ENCODE measurements around the gene SCAMP1.
"Not testable (repeated sequence)": the region's sequence is repeated elsewhere in the genome, so short reads cannot be mapped to it uniquely, and the experiment has no call there.

Gene SCAMP1

DNA sequence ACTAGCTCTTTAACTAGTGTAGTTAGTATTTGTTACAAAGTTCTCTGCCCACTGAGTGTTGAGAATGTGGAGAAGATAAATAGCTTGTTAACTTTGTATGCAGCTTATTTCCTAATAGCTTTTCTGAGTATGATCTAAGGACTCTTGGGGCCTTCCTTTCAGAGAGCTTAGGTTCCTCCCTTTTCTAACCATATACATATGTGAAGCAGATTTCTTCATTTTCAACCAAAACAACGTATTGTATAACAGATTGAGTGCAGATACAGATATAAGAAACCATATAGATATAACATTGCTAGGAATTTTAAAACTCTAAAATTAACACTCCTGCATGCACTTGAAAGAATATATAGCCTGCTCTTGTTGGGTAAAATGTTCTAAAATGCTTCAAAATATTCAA, 70.4 kb downstream of the SCAMP1 start:
- DNase-seq, result no peak

DNA sequence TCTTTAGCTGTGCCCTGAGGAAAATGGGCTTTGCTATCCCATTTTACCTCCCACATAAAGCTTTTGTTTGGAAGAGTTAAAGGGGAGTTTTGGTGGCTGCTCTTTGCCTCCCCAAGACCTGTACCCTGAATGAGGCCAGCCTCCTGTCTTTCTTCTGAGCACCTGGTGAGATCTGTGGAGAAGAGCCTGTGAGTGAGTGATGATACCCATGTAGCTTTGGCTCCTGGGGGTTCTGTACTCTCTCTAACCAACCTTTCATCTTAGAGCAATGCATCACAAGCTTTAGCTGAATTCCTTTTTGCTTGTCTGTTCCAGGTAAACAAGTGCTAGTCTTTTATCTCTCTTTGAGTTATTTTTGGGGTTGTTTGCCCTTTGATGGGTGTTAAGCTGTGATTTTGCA, 73.6 kb downstream of the SCAMP1 start:
- no peak for DNase-seq

DNA sequence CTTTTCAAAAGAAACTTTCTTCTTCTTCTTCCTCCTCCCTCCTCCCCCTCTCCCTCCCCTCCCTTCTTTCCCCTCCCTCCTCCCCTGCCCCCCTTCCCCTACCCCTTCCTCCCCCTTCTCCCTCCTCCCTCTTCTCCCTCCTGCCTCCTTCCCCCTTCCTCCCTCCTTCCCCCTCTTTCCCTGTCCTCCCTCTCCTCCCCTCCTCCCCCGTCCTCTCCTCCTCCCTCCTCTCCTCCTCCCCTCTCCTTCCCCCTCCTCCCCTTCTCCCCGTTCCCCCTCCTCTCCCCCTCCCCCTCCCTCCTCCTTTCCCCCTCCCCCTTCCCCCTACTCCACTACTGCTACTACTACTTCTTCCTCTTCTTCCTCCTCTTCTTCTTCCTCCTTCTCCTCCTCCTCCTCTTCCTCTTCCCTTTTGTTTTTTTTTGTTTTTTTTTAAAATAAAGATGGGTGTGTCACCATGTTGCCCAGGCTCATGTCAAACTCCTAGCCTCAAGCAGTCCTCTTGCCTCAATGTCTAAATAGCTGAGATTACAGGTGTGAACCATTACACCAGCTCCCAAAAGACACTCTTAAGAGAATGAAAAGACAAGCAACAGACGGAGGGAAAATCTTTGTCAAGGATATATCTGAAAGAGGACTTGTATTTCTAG, 87.5 kb downstream of the SCAMP1 start:
- DNase-seq, result no peak

DNA sequence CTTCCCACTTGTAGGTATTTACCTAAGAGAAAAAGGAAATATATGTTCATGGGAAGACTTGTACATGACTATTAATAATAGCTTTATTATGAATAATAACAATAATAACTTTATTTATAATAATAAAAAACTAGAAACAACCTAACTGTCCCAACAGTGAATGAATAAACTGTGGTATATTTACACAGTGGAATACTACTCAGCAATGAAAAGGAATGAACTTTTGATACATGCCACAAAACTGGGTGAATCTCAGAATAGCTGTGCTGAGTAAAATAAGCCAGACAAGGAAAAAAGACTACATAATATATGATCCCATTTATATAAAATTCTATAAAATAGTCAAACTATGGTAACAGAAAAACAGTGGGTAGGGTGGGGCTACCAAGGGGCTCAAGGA, 88.7 kb downstream of the SCAMP1 start:
- DNase-seq, result no peak

DNA sequence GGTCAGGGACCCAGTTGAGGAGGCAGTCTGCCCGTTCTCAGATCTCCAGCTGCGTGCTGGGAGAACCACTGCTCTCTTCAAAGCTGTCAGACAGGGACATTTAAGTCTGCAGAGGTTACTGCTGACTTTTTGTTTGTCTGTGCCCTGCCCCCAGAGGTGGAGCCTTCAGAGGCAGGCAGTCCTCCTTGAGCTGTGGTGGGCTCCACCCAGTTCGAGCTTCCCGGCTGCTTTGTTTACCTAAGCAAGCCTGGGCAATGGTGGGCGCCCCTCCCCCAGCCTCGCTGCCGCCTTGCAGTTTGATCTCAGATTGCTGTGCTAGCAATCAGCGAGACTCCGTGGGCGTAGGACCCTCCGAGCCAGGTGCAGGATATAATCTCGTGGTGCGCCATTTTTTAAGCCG, 97.1 kb downstream of the SCAMP1 start:
- DNase-seq, result not testable (repeated sequence)

DNA sequence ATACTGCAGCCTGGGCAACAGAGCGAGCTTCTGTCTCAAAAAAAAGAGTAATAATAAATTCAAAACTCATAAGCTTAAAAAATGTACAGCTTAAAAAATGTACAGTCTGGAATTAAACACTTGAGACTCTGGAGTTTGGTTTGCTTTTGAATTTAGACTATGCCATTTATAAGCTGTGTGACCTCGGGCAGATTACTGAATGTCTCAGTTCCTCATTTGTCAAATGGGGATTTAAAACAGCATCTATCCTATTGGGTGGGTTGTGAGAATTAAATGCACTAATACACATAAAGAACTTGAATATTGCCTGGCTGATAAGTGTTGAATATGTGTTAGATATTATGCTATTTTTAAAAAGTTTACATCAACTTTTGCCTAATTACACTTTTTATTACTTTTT, 98.4 kb downstream of the SCAMP1 start:
- DNase-seq, result no peak

DNA sequence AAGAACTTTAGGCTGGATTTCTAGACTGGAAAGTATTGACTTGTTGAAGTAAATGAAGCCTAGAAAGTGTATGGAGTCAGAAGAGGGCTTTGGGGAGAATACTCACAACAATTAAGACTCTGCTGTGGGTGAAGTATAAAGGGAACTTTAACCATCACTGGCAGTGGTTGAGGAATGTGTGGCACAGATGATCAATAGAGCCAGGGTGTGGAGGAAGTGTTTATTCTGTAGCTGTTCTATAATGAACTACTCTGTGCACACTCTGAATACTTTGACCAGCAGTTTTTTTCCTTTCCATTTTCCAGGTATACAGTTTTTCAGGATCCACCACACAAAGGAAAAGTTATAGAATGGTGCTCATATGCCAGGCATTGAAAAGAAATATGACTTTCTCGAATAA, 106.7 kb downstream of the SCAMP1 start:
- DNase-seq, result no peak

DNA sequence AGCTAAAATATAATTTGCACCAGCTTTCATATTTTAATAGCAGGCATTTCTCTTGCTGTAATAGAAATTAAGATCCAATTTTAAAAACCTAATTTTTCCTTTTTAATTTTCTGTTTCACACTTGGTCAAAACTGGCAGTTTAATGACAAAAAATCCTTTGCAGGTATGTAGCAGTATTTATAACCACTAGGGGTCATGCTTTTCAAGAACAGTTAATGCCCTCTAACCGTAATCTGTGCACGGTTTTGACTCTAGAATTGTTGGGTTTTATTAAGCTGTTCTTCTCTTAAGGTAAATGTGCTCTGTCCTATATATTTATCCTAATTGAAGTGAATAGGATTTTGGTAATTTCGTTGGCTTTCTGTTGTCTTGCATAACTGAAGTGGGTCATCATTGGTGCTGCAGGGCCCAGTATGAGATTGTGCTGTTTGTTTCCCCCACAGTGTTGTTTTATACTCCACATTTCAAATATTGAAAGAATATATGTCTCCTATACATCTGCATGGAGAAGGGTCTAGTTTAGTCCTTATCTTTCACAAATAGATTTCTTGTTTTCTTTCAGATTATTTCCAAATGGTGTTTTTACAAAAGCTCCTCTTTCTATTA, 107.4 kb downstream of the SCAMP1 start:
- DNase-seq, result peak; percentile 46

DNA sequence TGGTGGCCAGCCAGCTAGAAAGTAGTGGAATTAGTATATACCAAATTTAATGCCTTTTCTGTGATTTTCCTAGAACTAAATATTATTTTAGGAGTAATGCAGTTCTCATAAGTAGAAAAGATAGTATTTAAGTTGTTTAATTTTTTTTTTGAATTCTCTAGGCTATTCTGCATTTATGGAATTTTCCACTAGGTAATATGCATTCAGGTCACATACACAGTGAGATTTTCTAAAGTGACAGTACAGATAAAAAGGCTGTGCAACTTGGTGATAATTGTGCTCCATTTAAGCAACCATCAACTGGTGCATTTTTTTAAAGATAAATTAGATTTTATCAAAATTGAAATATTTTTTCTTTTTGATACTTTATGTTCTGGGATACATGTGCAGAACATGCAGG, 111.5 kb downstream of the SCAMP1 start:
- no peak for DNase-seq

DNA sequence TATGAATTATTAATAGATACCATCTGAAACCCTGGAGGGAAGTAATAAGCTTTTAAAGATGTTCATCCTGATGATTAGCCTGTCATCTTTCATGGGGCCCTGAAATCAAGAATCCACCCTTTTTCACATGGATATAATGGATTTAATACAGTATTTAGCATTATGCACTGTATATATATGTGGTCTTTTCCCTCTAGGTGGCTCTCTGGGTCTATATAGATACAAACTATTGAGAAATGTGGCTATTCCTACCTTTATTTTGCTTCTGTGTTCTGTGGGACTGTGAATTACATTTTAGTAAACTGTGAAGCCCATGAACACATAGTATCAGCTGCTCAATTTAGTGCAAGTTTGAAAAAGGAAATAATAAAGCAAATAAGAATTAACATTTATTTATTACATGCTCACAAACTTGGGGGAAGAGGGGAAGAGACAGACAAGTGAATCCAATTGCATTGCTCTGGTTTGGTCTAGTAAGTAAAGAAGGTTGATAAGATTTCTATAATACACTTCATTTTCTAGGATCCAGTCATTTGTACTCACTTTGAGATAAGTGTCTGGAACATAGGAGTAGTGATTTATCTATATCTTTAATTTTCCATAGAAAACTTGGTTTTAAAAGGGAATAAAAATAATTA, 112.2 kb downstream of the SCAMP1 start:
- DNase-seq, result peak; percentile 47

DNA sequence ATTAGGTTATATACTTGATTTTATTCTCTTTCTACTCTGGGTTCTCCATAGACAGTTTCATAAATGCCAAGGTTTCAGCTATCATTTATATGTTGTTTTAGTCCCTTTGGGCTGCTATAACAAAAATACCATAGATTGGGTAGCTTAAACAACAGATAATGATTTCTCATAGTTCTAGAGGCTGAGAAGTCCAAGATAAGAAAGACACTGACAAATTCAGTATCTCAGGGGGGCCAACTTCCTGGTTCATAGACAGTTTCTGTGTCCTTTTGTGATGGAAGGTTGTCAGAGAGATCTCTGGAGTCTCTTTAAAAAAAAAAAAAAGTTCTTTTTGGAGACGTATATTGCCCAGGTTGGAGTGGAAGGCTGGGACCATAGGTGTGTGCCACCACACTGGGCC, 113.3 kb downstream of the SCAMP1 start:
- DNase-seq, result no peak

DNA sequence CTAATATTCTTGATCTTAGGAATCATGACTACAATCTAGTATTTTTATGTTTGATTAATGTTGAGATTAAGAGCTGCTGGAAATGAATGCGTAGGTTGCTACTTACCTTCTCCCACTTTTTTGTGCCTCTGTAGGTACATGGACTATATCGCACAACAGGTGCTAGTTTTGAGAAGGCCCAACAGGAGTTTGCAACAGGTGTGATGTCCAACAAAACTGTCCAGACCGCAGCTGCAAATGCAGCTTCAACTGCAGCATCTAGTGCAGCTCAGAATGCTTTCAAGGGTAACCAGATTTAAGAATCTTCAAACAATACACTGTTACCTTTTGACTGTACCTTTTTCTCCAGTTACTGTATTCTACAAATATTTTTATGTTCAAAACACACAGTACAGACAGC, 115.0 kb downstream of the SCAMP1 start:
- DNase-seq, result no peak

DNA sequence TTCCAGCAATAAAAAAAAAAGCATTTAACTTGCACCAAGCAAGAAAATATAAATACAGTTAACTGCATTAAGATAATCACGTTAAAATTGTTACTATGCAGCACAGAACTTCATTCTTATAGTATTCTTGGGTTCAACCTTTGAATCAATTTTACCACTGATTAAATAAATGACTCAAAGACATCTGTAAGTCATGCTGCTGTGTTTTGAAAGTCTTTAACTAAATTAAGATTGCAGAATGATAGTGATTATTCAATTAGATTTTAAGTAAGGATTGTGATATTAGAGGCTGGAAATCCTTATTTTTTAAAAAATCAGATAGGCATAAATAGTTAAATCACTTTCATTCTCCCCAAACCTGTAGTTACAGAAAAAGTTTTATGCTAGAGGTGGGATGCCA, 116.4 kb downstream of the SCAMP1 start:
- no peak for DNase-seq

DNA sequence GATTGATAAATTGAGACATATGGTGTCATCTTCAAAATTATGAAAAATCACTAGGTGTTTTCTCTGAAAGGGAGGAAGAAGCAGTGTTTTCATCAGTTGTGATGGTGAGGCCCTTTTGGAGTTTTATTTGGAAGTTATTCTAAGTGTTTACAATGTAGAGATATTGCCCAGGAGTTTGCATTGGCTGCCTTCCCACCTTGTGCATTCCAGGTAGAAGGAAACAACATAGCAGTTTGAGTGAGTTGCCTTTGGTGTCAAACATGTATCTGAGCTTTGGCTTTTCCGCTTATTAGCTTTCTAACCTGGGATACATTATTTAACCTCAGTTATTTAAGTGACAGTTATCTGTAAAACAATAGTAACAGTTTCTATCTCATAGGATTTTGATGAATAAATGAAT, 122.5 kb downstream of the SCAMP1 start:
- no peak for DNase-seq

DNA sequence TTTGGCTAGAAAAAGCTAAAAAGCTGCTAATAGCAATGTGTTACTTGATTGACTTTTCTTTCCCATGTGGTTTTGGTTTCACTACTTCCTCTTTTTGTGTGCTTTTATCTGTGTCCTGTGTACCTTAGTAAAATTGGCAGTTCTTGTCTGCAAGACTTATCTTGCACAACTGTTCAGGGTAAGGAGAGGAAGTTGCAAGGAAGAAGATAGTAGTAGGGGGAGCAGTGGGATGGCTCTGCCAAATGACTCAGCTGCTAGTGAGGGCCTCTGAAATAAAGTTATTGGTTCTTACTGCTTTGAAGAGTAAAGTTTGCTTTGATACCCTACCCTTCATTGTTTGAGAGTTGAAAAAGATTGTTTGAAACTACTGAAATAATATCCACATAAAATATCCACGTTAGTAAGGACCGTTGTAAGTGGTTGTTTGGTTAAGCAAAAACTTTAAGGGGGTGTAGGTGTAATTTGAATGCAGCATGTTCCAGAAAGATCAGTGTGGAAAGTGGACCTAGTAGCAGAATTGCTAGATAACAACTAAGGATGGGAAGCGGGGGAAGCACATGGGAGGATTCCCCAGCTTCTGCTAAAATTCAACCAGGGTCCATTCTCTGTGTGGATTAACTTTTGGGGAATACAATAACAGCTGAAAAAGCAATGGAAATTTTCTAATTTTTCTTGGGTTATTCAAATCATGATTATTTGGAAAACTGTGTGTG, 123.5 kb downstream of the SCAMP1 start:
- no peak for DNase-seq

DNA sequence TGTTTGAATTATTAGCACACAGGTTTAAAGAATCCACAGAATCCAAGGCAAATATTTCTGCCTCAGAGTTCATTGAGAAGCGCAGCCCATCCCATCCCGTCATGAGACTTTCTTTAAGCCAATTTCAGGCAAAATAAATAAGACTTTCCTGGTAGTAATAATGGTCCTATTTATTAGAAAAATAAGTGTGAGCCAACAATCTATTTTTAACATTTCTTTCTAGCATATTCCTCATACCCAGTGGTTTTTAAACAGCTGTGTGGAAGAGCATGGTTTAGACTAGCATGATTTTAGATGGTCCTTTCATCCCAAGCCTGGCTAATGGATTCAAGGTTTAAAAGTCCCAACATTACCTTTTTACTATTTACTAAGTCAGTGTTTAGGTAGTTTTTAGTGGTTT, 125.8 kb downstream of the SCAMP1 start:
- DNase-seq, result no peak

DNA sequence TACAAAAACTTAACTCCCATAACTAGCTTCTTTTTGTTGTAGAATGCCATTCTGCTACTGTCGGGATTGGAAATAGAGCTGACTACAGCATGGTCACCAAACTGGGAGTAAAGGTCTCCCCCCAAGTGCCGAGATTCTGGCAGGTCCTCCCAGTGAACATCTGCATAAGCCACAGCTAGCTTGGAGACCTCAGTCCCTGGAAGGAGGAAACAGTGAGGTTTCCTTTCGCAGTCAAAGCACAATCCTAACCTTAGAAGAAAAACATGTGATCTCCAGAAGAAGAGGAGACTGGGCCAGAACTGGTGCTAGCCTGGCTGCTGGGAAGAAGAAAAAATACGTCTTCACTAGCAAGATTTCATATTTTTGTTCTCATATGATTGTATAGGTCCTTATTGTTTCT, 127.4 kb downstream of the SCAMP1 start:
- DNase-seq, result no peak

DNA sequence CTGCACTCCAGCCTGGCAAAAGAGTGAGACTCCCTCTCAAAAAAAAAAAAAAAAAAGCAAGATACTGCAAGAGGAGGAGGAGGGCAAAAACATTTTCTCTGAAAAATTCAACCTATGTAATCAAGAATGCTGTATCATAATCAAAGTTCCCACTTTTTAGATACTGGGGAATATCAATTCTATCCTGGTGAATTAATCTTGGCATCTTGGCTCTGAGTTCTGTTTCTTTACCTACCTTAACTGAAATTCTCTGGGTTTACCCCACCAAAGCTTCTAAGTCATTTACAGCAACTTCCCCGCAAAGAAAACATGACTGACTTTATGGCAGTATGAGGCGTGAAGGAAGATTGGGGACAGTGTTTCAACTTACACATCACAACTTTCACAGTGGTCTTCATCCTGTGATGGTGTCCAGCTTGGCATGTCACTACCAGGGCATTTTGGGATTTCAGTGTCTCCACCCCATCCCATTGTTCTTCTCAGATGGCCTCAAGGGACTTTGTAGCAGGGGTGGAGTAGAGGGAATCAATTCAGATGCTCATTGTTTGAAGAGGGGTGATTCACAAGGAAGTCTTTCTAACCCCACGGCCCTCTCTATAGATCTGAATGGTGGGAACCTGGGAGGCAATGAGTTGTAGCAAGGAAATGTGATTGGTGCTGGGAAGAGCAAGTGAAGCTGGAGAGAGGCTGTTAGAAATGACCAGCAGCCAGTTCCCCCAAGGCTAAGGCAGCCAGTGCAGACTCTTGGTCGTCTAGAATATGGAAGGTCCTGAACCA, 130.5 kb downstream of the SCAMP1 start:
- DNase-seq, result no peak

DNA sequence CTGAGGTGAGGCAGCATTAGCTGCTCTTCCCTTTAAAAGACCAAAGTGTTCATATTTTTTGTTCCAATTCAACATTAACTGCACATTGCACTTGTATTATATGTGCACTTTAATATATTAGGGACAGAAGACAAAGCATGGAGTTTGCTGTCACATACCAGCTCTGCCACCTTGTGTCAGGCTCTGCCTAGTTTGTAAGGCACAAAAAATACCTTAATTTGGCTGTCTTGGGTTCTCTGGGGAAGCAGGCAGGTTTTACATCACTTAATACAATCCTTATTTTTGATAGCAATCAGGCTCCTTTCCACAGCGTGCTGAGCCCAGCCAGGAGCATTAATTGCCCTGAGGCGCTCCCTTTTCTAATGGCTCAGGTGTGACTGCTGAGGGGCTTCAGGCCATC, 131.8 kb downstream of the SCAMP1 start:
- no peak for DNase-seq

DNA sequence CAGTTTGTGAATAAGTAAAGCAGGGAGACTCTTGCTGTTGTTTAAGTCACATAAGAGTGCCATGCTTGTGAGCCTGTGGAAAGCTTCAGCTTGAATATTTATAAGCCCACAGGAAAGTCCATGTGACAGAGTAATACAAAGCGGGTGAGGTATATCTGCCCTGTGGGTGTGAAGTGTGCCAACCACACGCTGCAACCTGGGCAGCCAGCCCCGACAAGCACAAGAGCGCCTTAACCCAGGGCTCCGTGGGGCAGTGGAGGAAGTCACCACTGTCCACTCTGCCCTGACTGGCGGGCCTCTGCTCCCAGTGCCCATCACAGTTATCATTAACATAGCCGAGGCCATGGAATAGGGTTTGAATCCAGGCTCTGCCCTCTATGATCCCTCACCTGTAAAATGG, 132.2 kb downstream of the SCAMP1 start:
- DNase-seq, result no peak

DNA sequence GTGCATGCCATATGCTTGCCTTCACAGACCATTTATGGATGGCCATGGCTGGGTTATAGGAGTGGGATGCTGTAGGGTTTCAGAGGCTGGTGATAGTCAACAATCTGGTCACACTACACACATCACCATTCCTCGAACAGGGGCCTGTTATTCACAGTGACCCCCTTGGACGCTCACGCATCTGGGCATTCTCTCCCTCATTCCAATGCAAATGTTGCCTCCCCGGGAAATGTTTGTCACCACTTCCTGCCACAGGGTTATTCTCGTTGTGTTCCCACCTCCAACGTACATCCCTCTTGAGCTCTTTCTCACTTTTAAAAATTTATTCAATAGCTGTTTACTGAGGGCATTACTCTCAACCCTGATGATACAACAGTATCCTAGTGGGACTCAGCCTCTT, 135.4 kb downstream of the SCAMP1 start:
- no peak for DNase-seq

DNA sequence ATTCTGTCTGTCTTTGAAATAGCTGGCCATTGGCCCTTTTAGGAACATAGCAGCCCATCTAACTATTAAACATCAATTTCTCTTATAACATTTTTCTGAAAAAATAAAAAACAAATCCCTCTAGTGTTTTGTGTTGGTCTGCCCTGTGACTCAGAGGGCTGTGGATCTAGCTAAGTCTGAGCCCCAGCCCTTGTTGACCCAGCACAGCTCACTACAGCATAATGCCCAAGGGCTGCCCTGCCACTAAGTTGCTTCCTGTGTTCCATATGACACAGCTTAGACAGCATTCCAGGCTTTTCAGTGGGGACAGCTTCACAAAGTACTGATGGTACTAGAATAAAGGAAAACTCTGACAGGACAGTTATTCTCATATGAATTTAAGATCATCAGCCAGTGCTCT, 136.0 kb downstream of the SCAMP1 start:
- no peak for DNase-seq

All from eye (tissue), 1 donor.